GM18907 (cell line): Measurements from ENCODE around the gene TECPR2.

ENCODE experiments used
- ATAC-seq: cut with Tn5 transposase; IDR thresholded peaks from one replicate; pipeline ENCODE4 v1.9.1; 2021; ENCODE audit warnings: mild to moderate bottlenecking, moderate library complexity; ENCODE audit not compliant: unreplicated experiment

The TECPR2 gene

DNA sequence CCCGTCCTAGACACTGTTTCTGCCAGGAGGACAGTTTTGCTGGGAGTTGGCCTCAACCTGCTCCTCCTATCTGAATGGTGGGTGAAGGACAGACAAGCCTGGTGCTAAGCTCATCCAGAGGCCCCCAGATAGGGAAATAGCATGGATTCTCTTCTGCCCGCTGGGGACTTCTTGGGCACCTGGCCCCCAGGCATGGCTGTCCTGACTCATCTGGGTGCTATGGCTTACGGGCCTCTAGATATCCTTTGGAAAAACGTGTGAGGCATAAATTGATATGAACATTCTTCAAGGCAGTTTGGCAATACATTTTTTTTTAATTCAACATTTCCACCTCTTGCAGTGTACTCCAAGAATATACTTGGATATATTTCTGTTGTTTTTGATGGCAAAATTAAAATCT, 8.6 kb downstream of the TECPR2 start:
- ATAC-seq = no peak

DNA sequence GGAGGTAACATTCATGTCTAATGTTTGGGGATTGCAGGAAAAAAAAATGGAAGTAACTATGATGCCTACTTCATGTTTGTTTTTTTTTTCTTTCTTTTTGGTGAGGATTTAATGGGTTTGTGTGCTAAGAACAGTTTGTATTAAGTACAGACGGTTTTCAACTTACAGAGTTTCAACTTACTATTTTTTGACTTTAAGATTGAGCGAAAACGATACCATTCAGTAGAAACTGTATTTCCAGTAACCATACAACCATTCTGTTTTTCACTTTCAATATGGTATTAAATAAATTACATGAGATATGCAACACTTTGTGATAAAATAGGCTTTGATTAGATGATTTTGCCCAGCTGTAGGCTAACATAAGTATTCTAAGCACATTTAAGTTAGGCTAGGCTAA, 10.4 kb downstream of the TECPR2 start:
- ATAC-seq = no peak

DNA sequence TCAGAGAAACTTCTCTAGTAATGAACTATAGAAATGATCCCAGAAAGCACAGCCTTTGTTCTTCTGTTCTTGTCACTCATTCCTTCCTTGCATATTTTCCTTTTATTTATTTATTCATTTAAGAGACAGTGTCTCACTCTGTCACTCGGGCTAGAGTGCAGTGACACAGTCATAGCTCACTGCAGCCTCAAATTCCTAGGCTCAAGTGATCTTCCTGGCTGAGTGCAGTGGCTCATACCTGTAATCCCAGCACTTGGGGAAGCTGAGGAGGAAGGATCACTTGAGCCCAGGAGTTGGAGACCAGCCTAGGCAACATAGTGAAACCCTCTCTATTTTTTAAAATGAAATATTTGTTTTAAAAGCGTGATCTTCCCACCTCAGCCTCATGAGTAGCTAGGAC, 11.5 kb downstream of the TECPR2 start:
- no peak for ATAC-seq

DNA sequence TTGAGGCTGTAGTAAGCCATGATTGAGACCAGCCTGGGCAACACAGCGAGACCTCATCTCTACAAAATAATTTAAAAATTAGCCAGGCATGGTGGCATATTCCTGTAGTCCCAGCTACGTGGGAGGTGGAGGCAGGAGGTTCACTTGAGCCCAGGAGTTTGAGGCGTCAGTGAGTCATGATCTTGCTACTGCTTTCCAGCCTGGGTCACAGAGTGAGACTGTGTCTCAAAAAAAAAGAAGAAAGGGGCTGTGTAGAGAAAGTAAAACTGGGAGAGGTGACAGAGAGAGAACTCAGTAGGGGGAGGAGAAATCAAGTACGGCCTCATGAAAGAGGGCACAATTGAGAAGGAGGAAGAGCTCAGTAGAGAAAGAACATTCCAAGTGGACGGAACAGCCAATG, 12.4 kb downstream of the TECPR2 start:
- no peak for ATAC-seq

DNA sequence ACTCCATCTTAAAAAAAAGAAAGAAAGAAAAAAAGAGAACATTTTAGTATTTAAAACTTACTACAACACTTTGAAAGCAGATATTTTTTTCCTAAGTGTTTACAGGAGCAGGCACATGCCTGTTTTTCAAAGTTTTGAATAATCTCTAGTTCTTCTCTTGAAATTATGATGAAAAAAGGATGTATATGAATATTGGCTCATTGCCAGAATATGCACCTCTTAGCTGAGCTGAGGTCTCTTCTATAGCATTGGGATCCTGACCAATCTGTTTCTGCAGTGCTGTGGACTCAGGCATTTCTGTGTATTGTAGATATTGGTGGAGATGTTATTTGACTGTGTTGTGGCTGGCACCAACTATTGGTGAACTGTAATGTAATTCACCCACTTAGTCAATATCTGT, 15.0 kb downstream of the TECPR2 start:
- ATAC-seq = no peak

DNA sequence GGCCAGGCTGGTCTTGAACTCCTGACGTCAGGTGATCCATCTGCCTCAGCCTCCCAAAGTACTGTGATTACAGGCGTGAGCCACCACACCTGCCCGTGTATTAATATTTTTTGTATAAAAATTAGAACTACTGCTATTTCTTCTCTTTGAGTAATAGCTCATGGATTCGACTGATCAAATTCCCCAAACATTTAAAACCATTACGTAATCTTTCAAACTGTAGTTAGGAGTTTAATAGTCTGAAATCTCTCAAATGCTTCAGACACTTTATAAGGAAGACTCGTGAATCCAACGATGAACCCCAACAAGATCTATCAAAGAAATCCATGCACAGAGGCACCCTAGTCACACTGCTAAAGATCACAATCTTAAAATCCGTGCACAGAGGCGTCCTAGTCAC, 16.1 kb downstream of the TECPR2 start:
- no peak for ATAC-seq

DNA sequence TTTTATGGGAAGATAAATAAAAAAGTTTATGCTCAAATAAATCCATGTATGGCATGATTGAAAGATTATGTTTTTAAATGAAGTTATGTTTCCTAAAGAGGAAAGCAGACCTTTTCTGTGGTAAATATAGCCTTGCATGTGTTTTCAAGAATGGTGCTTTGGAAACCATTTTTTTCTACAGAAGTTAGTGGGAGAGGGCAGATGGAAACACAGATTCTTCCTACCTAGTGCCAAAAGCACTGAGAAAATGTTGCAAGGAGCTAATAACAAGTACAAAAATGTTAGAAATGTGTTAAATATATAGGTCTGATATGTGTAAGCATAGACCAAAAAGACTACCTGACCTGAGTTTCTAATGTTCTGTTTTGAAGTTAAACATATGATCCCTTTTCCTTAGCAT, 24.3 kb downstream of the TECPR2 start:
- no peak for ATAC-seq

DNA sequence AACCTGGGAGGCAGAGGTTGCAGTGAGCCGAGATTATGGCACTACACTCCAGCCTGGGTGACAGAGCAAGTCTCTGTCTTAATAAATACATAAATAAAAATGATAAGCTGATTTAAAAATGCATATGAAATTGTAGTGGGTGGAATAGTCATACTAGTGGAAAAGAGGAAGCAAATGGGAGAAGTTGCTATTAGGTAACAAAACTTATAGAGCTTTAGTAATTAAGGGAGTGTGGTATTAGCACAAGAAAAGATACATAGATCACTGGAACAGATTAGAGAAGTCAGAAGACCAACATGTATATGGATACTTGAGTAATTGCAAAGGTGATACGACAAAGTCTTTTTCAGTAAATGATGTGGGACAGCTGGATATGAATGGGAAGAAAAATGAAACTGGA, 26.5 kb downstream of the TECPR2 start:
- no peak for ATAC-seq

DNA sequence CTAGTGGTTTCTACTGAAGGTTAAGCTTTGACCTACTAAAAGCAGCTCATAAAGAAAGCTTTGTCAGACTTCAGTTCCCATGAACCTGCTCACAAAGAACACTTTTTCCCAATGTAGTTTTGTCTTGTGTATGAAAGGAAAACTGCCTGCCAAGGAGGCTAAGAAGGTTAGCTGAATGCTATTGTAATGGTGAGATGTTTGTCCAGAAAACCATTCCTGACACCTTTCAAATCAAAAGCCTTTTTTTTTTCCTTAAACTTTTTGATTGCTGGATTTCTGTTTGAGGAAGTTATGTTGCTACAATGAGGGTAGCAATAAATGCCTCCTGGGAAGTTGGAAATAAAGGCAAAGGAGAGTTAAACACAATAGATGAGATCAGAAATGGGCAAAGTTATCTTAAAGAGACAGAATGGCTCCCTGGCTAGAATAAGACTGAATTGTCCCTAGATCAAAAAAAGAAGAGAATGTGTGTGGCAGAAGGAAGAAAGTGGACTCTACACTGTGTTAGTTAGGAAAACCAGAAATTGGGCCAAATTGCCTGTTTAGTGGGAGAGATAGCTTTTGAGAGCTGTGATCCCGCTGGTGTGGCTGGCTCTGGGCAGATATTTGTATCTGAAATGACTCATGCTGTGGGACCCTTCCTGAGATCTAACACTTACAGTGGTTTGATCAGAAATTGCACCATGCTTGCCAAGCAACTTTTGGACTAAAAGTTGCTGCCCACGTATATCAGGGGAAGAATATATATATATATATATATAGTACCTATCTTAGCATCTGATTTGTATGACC, 27.5 kb downstream of the TECPR2 start:
- ATAC-seq = no peak

DNA sequence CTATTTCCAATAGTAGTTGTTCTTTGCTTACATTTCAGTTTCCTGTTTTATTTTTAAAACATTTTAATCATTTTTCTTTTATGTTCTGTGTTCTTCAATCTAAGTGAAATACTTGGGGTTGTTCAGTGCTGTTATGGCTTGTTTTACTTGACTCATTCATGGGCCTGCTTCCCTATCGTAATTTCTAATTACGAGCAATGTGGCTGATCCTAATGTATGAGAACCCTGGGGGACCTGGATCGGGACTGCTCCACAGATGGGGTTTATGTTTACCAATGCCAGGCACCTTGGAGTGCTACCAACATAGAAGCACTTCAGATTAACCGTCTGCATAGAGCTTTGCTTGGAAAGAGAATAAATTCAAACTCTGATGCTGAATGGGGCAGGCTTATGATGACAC, 29.8 kb downstream of the TECPR2 start:
- ATAC-seq = no peak

DNA sequence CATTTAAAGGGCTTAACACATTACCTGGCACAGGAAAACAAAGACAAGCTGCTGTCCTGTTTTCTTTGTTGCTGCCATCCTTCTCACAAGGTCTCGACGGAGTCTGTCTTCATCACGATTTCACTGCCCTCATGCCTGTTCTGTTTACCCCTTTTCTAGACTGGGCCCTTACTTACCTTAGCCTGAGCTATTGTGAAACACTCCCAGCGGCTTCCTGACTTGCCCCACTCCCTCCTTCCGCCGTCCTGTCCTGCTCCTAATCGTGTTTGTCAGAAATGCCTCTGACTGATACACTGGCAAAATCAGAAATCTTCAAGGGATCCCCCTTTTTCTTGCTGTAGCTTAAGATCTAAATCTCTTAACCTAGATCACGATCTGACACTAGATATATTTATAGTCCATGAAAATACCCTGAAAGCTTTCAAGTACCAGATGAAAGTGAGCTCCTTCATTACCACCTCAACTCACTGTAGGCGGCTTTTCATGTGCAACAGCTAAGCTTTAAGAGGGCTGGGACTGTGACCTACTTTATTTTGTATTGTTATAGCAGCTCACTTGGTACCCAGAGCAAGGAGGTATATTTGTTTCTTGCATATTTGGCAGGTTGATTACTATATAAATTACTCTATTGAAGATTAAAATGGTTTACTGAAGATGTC, 32.1 kb downstream of the TECPR2 start:
- no peak for ATAC-seq

DNA sequence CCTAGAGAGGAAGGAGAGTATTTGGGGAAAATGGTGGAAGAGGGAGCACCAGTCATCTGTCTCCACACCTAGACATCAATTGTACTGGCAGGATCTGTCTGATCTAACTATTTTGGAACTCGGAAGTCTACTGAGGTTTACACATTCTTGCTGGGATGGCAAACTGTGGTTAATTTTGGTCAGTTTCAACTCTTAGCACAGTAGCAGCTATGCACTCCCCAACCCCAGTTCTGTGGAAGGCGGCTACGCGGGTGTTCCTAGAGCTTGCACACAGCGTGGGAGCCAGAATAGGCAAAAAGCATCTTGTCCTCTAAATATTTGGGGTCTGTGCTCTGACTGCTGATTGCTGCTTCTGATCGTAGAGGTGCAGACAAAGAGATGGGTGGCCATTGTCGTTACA, 33.8 kb downstream of the TECPR2 start:
- ATAC-seq = no peak

DNA sequence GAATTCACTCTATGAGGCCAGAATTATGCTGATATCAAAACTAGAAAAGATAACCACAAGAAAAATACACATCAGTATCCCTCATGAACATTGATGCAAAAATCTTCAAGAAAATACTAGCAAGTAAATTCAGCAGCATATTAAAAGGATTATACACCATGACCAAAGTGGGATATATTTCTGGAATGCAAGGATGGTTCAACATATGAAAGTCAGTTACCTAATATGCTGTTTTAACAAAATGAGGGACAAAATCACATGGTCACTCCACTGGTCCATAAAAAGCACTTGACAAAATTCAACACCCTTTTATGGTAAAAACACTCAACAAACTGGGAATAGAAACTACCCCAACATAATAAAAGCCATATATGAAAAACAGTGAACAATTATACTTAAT, 40.3 kb downstream of the TECPR2 start:
- ATAC-seq = no peak

DNA sequence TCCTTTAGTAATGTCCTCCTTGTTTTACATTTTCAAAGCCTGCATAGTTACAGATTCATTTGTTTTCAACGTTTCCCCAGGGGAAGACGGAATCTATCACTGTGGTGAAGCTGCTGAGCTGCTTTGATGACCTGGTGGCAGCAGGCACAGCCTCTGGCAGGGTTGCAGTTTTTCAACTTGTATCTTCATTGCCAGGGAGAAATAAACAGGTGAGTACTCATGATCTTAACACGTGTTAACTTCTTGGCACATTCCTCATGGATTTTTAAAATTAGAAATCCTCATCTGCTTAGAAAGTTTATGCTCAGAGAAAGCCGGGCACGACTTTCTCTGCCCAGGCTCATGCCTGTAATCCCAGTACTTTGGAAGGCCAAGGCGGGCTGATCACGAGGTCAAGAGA, 44.5 kb downstream of the TECPR2 start:
- no peak for ATAC-seq

DNA sequence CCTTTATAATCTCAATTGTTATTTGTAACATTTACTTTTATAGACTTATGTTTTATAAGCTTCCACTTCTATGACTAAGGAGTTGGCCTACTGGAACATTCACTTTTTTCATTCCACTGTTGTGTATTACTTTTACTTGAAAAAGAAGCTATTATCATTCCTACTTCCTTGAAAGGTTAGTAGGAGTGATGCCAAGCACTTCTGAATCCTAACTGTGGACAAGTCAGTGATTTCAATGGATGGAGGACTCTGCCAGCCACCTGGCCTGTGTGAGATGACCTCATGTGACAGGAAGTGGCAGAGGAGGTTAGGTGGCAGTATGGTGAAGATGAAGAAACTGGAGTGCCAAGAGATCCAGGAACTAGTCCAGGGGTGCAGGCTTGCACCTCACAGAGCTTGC, 46.0 kb downstream of the TECPR2 start:
- no peak for ATAC-seq

DNA sequence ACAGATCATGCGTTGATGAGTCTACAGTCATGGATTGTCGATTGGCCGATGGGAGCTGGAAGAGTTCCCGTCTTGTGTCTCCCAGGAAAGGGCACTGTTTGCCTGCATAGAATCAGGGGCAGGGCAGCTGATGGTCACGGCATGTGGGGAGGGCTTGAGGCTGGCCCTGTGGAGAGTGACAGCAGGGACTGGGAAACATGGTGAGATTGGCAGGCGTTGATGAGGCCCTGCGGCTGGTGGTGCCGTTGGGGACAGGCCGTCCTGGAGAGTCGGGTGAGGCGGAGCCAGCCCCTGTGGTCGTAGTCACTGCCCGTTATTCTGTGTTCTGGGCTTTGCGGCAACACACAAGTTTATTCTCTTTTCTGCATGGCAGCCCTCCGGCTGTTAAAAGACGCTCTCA, 52.9 kb downstream of the TECPR2 start:
- no peak for ATAC-seq

DNA sequence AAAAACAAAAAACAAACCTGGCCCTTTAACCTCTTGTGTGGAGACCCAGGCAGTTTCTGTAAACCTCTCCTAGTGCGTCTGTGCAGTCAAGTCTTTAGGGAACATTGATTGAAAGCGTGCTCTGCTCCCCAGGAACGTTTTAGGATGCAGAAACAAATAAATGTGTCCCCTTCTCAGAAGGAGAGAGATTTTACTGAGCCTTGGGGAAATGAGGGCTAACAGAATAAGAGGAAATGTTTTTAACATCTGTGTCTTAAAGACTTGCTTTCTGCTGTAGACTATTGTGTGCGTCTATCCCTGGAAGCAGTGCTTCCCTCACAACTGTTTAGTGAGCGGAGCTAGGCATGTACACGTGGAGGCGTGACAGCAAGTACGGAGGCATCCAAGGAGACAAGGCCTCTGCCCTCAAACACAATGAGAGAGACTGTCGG, 54.3 kb downstream of the TECPR2 start:
- no peak for ATAC-seq

DNA sequence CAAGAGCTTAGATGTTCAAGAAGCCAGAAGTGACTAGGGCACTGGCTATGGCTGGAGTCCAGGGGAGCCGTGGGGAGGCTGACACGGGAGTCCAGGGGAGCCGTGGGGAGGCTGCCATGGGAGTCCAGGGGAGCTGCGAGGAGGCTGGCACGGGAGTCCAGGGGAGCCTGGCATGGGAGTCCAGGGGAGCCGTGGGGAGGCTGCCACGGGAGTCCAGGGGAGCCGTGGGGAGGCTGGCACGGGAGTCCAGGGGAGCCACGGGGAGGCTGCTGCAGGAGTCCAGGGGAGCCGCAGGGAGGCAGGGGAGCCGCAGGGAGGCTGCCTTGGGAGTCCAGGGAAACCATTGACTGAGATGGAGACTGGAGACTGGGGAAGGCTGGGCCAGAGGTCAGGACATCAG, 54.9 kb downstream of the TECPR2 start:
- no peak for ATAC-seq

DNA sequence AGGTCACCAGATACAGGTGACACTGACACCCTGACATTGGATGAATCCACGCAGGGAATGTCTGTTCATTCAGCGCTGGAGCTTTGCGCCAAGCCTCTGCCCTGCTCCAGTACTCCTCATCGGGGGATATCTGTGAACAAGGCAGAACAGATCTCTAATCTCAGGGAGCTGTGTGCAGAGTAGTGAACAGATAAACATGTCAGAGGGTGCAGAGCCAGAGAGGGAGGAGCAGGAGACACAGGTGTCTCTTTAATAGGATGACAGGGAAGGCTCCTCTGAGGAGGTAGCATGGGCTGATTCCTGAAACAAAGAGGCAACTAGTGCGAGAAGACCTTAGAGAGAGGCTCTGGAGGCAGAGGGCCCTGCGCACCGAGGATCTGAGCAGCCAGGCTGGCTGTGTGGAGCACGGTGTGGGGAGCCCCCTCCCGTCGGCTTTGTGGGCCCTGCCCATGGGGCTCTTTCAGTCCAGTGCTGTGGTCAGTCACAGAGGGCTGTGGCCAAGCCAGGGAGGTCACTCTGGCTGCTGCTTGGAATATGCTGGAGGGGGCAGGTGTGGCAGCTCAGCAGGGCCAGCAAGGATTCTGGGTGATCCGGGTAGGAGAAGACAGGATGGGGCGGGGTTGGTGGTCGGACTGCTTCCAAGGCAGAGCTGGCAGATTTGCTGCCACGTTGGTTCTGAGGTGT, 55.6 kb downstream of the TECPR2 start:
- no peak for ATAC-seq

DNA sequence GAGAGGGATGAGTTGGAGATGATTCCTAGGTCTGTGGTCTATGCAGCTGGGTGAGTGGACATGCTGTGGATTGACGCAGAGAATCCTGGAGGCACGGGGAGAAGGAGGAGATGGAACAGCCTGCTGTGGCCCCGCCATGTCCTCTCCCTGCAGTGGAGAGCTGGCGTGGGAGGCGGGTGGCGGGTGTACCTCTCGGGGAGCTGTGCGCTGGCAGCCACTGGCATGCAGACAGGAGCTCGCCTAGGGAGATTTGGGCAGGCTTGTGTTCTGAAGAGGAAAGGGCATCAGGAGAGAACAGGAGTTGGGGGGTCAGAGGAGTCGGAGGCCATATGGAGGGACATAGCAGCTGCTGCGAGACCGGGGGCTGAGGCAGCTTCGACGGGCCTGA, 56.1 kb downstream of the TECPR2 start:
- no peak for ATAC-seq

DNA sequence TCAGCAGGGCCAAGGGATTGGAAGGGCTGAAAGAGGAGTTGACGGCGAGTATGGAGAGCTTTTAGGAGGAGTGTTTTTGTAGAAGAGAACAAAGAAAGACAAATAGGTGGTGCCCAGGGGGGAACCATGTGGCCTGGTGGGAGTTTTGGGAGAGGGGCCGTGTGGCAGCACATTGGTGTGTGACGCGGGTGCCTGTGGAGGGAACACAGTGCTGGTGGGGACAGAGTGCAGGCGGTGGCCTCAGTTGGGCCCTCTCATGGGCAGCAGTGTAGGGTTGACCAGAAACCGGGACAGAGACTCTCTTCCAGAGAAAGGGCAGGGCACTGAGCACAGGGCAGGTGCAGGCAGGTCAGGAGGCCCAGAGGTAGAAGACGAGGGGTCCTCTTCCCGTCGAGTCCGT, 56.5 kb downstream of the TECPR2 start:
- ATAC-seq = no peak

DNA sequence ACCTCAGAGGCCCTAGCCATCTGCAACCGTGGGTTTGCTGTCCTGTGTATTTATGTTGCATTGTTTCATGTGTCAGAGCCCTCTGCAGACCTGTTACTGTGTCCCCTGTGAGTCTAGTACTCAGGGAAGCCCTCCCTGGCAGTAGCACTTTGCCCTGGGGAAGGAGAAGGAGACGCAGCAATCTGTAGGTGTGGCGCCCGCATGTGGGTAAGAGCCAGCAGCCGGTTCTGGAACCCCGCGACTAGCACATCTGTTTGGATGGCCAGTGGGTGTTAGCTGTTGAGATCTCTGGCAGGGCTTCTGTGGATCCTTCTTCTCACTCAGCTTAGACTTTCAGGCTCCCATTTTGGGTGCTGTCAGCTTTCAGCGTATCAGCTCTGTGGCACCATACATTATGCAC, 57.0 kb downstream of the TECPR2 start:
- ATAC-seq = no peak
